Measurements from ENCODE around the gene LZIC. TPM values are rescaled to one million over a fixed set of nuclear protein-coding genes. Genes with fewer than 3 reads are reported as not detected.

LZIC gene
- total and polyA plus RNA-seq, 3 donors from 2014 or later = 48.6 to 104 (median 49.4) TPM

DNA sequence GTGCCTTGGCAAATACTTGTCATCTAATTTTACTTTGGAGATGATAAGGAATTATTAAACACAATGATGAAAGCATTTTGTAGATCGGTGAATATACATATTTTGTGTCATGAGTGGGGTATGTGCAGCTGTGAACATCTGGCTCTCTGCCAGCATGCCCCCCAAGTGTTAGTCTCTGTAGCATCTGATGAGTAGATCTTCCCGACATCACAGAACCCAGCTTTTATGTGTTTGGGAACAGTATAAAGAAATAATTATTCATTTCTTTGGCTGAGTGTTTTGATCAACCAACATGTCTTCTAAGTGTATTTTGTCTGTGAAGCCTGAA is 28.6 kb downstream of the LZIC start:
- H3K4me3 ChIP-seq = no peak overlapping the region
- TF ChIP-seq POLR2A (IDR thresholded peaks at IDR 0.05) = no peak
- TF ChIP-seq, protein P1, sequence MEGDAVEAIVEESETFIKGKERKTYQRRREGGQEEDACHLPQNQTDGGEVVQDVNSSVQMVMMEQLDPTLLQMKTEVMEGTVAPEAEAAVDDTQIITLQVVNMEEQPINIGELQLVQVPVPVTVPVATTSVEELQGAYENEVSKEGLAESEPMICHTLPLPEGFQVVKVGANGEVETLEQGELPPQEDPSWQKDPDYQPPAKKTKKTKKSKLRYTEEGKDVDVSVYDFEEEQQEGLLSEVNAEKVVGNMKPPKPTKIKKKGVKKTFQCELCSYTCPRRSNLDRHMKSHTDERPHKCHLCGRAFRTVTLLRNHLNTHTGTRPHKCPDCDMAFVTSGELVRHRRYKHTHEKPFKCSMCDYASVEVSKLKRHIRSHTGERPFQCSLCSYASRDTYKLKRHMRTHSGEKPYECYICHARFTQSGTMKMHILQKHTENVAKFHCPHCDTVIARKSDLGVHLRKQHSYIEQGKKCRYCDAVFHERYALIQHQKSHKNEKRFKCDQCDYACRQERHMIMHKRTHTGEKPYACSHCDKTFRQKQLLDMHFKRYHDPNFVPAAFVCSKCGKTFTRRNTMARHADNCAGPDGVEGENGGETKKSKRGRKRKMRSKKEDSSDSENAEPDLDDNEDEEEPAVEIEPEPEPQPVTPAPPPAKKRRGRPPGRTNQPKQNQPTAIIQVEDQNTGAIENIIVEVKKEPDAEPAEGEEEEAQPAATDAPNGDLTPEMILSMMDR (IDR thresholded peaks at IDR 0.05) = no peak
- H3K9me3 ChIP-seq = no peaks in the 10 kb centered on the region
- no peak overlapping the region for H3K27ac ChIP-seq
- H3K27me3 ChIP-seq = no peaks in the 10 kb centered on the region
- no peaks in the 10 kb centered on the region for H3K36me3 ChIP-seq (ENCODE audit: low read depth, missing control alignments)
- intact Hi-C loops (cut with DNase I; ENCODE audit: low total_unique reads) = no loop called here
- WGBS, 2 donors = 83 to 86% methylated on average over 2 of the region's 2 CpGs
- H3K4me1 ChIP-seq = peaks cover 5% of the 10 kb centered on the region
- DNase-seq = no peak

DNA sequence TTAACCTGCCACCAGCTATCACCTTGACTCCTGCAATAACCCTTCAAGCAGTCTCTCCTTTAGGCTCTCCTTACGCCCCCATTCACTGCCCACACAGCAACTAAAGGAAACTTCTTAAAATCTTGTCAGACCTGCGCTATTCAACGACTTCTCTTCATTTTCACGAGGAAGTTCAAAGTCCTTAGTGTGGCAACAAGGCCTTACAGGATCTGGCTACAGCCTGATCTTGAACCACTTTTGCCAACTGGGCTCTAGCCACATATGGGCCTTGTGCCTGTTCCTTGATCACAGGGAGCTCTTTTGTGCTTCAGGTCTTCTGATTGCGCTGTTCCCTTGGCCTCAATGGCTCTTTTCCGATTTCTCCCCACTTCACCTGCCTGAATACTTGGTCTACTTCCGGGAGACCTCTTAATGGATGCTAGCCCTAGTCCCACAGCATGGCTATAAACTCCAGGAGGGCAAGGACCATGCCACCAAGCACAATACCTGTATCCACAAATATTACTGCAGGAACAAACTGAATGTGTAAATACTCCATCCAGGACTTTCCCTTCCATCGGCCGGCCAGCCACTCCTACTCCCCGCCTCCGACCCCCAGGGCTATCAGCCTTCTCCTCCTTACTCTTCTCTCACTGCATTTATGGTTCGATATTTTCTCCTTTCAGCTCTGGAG is 30.8 kb downstream of the LZIC start:
- Histone ChIP-seq H3K36me3 (ENCODE audit: low read depth, missing control alignments) (no peaks in the 10 kb centered on the region), H3K4me3 (no peak overlapping the region), H3K4me1 (peaks cover 13% of the 10 kb centered on the region), H3K27me3 (no peaks in the 10 kb centered on the region), H3K9me3 (no peaks in the 10 kb centered on the region), H3K27ac (no peak overlapping the region)
- WGBS, 2 donors = 75 to 82% methylated on average over 12 of the region's 12 CpGs
- TF ChIP-seq, protein P1 (IDR thresholded peaks at IDR 0.05) = no peak
- TF ChIP-seq POLR2A (IDR thresholded peaks at IDR 0.05) = no peak
- intact Hi-C loops (cut with DNase I; ENCODE audit: low total_unique reads) = no loop called here
- DNase-seq = no peak

DNA sequence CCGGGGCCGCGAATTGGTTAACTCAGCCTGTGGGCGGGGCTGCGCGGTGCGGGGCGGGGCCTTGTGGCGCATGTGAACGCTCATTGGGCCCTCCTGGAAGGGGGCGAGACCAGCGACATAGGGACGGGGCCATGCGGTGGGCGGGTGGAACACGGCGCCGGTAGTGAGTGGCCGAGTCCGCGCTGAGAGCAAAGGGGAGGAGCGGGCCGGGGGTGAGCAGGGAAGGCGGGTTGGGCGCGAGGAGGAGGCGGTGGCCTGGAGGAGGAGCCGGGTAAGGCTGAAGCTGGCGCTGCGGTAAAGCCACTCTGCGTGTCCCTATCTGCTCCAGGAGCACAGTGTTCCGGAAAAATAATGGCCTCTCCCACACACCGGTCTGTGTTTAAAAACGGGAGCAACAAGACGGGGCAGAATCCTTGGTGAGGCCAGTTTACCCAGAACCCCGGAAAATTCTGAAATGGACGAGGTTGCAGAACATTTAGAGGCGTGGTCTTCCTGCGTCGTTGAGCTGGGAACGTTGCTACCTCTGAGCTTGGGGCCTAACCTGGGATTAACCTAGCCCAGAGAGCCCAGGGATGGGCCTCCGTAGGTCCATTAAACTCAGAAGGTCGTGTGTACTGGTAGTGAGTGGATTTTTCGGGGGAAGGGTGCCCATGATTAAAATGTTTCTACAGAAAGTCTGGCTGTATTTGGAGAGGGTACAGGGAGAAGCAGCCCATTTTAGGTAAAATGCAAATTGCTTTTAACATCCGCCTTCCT is 32.6 kb downstream of the LZIC start:
- Histone ChIP-seq H3K4me3 (peak overlapping the region; percentile 63 to 81), H3K4me1 (peaks cover 13% of the 10 kb centered on the region), H3K9me3 (no peaks in the 10 kb centered on the region), H3K36me3 (ENCODE audit: low read depth, missing control alignments) (no peaks in the 10 kb centered on the region), H3K27ac (peak overlapping the region; percentile 90 to 93), H3K27me3 (no peaks in the 10 kb centered on the region)
- WGBS, 2 donors = 0% methylated on average over 9 to 42 of the region's 45 CpGs
- TF ChIP-seq, protein P1 (IDR thresholded peaks at IDR 0.05) = peak in 1 of 3 experiments; percentile 1
- TF ChIP-seq POLR2A (IDR thresholded peaks at IDR 0.05) = peak; percentile 37
- intact Hi-C loops (cut with DNase I; ENCODE audit: low total_unique reads) = no loop called here
- DNase-seq = peak; percentile 100

DNA sequence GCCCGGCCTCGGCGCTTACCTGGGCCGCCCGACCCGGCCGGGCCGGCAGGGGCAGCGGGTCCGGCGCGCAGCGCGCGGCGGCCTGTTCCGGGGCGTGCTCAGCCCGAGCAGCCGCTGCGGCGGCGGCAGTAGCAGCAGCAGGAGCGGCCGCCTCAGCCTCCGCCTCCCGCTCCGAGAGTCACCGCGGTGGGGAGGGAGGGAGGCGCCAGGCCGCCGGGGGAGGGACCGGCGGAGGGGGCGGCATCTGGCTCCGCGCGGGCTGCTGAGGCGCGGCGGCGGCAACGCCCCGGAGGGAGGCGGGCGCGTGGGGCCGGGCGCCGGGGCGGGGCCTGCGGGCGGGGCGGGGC is 33.1 kb downstream of the LZIC start, which contains the start of gene CTNNBIP1:
Gene CTNNBIP1, minus strand, starts transcription at position 194 of the 347 bp plus-strand sequence. CDS start 38,205 bp downstream, outside the sequence.
- H3K27me3 ChIP-seq = no peaks in the 10 kb centered on the region
- intact Hi-C loops (cut with DNase I; ENCODE audit: low total_unique reads) = no loop called here

More for the DNA sequence above, 33.1 kb downstream of the LZIC start, which contains the start of gene CTNNBIP1:
- Histone ChIP-seq H3K27ac (peak within 1 kb of the TSS; percentile 90 to 93), H3K36me3 (ENCODE audit: low read depth, missing control alignments) (no peaks in the 10 kb centered on the region), H3K4me3 (peak within 1 kb of the TSS; percentile 72 to 84), H3K4me1 (peaks cover 13% of the 10 kb centered on the region), H3K9me3 (no peaks in the 10 kb centered on the region)
- TF ChIP-seq POLR2A (IDR thresholded peaks at IDR 0.05) = no peak
- TF ChIP-seq, protein P1 (IDR thresholded peaks at IDR 0.05) = no peak
- DNase-seq = no peak
- 0% methylated on average over 10 of the region's 55 CpGs; no CpG with 5 or more reads in 1 of the 2 donors for WGBS, 2 donors

Data from testis (tissue), 3 donors.